Measurements from ENCODE around the gene MAPK4.

MAPK4 gene

DNA sequence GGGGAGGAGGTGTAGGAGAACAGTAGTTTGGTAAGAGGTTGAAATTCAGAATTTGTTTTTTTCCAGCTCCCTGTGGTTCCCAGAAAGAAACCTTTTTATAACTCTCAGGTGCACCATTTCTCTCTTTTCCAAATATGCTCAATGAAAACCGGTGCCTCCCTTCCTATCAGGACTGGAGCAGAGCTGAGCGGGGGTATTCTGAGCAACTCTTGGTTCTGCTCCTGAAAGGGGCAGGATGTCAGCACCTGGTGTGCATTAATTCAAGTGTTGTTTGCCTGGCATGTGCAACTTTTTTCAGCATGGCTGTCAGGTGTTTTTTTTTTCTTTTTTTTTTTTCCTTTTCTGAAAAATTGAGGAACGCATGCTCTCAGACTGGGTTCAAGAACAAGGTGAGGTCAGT, 74.1 kb downstream of the MAPK4 start:
- FAIRE-seq, result no peak
- DNase-seq (ENCODE audit: insufficient read length, low spot score), result no peak
- TF ChIP-seq, protein P1, sequence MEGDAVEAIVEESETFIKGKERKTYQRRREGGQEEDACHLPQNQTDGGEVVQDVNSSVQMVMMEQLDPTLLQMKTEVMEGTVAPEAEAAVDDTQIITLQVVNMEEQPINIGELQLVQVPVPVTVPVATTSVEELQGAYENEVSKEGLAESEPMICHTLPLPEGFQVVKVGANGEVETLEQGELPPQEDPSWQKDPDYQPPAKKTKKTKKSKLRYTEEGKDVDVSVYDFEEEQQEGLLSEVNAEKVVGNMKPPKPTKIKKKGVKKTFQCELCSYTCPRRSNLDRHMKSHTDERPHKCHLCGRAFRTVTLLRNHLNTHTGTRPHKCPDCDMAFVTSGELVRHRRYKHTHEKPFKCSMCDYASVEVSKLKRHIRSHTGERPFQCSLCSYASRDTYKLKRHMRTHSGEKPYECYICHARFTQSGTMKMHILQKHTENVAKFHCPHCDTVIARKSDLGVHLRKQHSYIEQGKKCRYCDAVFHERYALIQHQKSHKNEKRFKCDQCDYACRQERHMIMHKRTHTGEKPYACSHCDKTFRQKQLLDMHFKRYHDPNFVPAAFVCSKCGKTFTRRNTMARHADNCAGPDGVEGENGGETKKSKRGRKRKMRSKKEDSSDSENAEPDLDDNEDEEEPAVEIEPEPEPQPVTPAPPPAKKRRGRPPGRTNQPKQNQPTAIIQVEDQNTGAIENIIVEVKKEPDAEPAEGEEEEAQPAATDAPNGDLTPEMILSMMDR (IDR thresholded peaks at IDR 0.05; ENCODE audit: insufficient read depth, missing control alignments), result no peak

DNA sequence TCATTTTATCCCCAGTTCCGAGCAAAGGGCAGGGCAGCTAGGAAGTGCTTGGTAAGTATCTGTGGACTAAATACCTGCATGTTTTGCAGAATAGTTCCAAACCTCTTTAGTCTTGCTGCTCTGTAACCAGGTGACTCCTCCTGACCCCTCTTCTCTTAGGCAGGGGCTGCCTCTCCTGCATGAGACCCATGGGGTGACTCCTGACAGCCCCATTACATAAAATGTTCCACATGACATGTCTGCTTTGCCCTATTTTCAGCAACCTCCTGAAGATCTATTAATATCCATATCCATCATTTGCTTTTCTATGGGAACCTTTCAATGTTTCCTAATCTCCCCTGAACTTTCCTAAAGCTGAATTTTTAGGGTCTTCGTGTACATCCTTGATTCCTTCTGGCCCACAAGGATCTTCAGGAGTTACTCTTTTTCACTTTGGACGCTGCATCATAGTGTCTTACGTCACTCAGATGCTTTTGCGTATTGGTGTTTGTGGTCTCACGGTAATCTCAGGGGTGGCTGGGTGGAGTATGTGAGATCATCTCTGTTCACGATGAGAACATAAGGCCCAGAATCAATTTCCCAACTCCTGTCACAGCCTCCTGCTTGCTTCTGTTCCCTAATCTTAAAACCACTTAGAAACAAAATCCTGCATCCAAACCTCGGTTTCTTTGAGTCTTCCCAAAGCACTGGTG, 76.6 kb downstream of the MAPK4 start:
- FAIRE-seq (no peak), DNase-seq (ENCODE audit: insufficient read length, low spot score) (no peak)
- TF ChIP-seq, protein P1 (IDR thresholded peaks at IDR 0.05; ENCODE audit: insufficient read depth, missing control alignments), result no peak

DNA sequence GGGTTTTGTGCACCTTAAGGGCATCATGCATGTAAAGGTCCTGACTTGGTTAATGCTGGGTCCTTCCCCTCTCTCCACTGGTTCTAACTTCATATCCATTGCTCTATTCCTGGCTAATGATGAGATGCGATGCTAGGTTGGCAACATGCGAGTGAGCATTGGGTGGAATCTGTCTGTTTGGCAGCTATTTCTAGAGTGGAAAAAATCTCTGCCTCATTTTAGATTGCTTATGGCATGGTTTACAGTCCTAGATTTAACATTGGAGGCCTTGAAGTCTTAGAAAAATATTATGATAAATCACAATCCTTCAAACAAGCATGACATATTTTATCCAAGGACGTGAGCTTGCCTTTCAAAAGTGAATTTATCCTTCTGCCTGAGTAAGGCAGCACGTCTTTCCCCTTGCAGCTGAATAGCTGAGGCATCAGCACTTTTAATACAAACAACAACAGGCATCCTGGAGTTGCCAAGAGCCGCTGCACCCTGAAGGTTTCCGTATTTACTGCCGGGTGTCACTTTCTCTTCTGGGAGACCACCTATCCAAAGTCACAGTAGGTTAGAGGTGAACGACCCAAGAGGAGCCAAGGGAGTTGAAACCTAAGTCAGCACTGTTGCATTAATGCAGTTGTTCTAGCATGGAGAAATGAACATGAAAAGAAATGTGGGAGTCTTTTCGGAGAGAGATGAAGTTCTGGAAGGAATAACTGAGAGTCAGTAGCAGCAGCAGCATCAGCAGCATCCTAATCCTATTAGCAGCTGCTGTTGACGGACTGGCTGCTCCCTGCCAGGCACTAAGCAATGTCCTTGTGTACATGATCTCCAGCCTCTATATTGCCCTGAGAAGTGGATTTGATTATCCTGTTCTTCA, 78.4 kb downstream of the MAPK4 start:
- FAIRE-seq, result peak; percentile 96
- no peak for DNase-seq (ENCODE audit: insufficient read length, low spot score)
- TF ChIP-seq, protein P1 (IDR thresholded peaks at IDR 0.05; ENCODE audit: insufficient read depth, missing control alignments), result no peak

DNA sequence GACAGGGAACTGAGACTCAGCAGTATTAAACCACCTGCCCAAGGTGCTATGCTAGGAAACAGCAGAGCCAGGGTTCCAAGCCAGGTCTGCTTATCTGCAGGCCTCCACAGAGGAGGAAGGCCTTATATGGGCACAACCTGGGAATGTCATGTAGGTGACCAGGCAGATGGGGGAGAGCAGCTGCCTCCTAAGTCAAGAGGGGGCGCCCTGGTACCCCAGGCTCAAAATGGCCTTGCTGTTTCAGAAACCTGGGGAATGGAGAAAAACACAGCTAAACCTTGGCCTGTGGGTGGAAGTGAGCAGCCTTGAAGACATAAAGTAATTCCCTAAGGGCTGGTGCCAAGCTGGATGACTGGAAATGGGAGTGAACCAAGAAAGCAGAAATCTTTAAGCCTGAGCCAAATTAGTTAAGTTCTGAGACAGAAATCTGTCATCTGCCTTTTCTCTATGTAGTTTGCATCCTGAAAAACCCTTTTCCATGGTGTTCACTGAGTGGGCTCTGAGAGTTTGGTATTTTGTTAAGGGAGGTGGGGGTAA, 79.1 kb downstream of the MAPK4 start:
- TF ChIP-seq, protein P1 (IDR thresholded peaks at IDR 0.05; ENCODE audit: insufficient read depth, missing control alignments), result no peak
- FAIRE-seq (peak; percentile 21), DNase-seq (ENCODE audit: insufficient read length, low spot score) (no peak)

- peak; percentile 81 for FAIRE-seq
Measured at GRCh38 chr18:50639711-50640110, 79.8 kb downstream of the MAPK4 start.

GRCh38 chr18:50642439-50642838, 82.6 kb downstream of the MAPK4 start:
- DNase-seq (ENCODE audit: insufficient read length, low spot score) (no peak), FAIRE-seq (no peak)
- TF ChIP-seq, protein P1 (IDR thresholded peaks at IDR 0.05; ENCODE audit: insufficient read depth, missing control alignments), result no peak

More at GRCh38 chr18:50639711-50640110, 79.8 kb downstream of the MAPK4 start:
- TF ChIP-seq, protein P1 (IDR thresholded peaks at IDR 0.05; ENCODE audit: insufficient read depth, missing control alignments), result no peak
- DNase-seq (ENCODE audit: insufficient read length, low spot score), result no peak

Measured in D721Med (cell line).